HepG2 (cell line): ENCODE results near the gene NGEF. TPM values are rescaled to one million over a fixed set of nuclear protein-coding genes. Genes with fewer than 3 reads are reported as not detected.

ENCODE experiments used
- BRD4 ChIP-seq: sonication (generic); formaldehyde crosslinking; IDR thresholded peaks from 2 replicates; pipeline ENCODE4 v1.4.0; 2020; ENCODE audit warnings: missing genetic modification reagents
- HNF1B ChIP-seq: sonication (generic); formaldehyde crosslinking; IDR thresholded peaks from 2 replicates; pipeline ENCODE4 v1.5.1; 2020; ENCODE audit warnings: mild to moderate bottlenecking, moderate library complexity, missing genetic modification reagents
- JARID2 ChIP-seq: sonication (generic); formaldehyde crosslinking; IDR thresholded peaks from 2 replicates; pipeline ENCODE4 v1.8.1; 2023; ENCODE audit warnings: missing genetic modification reagents, inconsistent platforms; ENCODE audit not compliant: insufficient replicate concordance
- MED13 ChIP-seq: sonication (generic); formaldehyde crosslinking; IDR thresholded peaks from 2 replicates; pipeline ENCODE4 v1.5.0; 2020; ENCODE audit warnings: missing genetic modification reagents
- NFE2L2 ChIP-seq: fragments of 150-350 bp; IDR thresholded peaks from 2 replicates; pipeline ENCODE4 v1.6.1; 2014; ENCODE audit warnings: low read length
- PITX1 ChIP-seq: sonication (generic); formaldehyde crosslinking; IDR thresholded peaks from 2 replicates; pipeline ENCODE4 v1.5.1; 2020; ENCODE audit warnings: mild to moderate bottlenecking, missing genetic modification reagents
- PTBP1 ChIP-seq: fragments of 200-400 bp; formaldehyde crosslinking; IDR thresholded peaks from 2 replicates; pipeline ENCODE4 v1.6.1; 2018; ENCODE audit warnings: low read length, low read depth; ENCODE audit not compliant: poor library complexity, severe bottlenecking
- RBM22 ChIP-seq: fragments of 200-400 bp; formaldehyde crosslinking; optimal IDR thresholded peaks from 2 replicates; pipeline ENCODE3; 2017; ENCODE audit warnings: mild to moderate bottlenecking, low read length, moderate library complexity
- SETDB1 ChIP-seq: sonication (generic); formaldehyde crosslinking; IDR thresholded peaks from 2 replicates; pipeline ENCODE4 v1.5.1; 2020; ENCODE audit warnings: missing genetic modification reagents, mild to moderate bottlenecking, borderline replicate concordance
- SKIL ChIP-seq: sonication (generic); formaldehyde crosslinking; IDR thresholded peaks from 2 replicates; pipeline ENCODE4 v1.8.0; 2022; ENCODE audit warnings: missing genetic modification reagents, mild to moderate bottlenecking, moderate library complexity, borderline replicate concordance
- TCF12 ChIP-seq, 2 experiments: fragments of 450-650 bp in 1 of 2; sonication (generic) in 1 of 2; formaldehyde crosslinking in 1 of 2; IDR thresholded peaks; 2 replicates each; pipeline versions ENCODE4 v1.6.1 to v1.8.0; 2017 to 2022; ENCODE audit warnings: antibody characterized with exemption in 1 of 2, mild to moderate bottlenecking in 1 of 2, missing genetic modification reagents in 1 of 2, moderate library complexity in 1 of 2
- ZBTB10 ChIP-seq: sonication (generic); formaldehyde crosslinking; IDR thresholded peaks from 2 replicates; pipeline ENCODE4 v1.4.0; 2020; ENCODE audit warnings: missing genetic modification reagents, borderline replicate concordance
- ZFP37 ChIP-seq: sonication (generic); formaldehyde crosslinking; IDR thresholded peaks from 2 replicates; pipeline ENCODE4 v1.4.0; 2020; ENCODE audit warnings: missing genetic modification reagents, borderline replicate concordance
- ZIK1 ChIP-seq: sonication (generic); formaldehyde crosslinking; IDR thresholded peaks from 2 replicates; pipeline ENCODE4 v1.5.0; 2020; ENCODE audit warnings: mild to moderate bottlenecking, low read depth, missing genetic modification reagents, borderline replicate concordance
- ZNF337 ChIP-seq: sonication (generic); formaldehyde crosslinking; IDR thresholded peaks from 2 replicates; pipeline ENCODE4 v1.5.1; 2020; ENCODE audit warnings: missing genetic modification reagents, low read depth, mild to moderate bottlenecking, borderline replicate concordance
- ZNF547 ChIP-seq: sonication (generic); formaldehyde crosslinking; IDR thresholded peaks from 2 replicates; pipeline ENCODE4 v1.5.1; 2020; ENCODE audit warnings: mild to moderate bottlenecking, missing genetic modification reagents
- ZNF784 ChIP-seq: sonication (generic); formaldehyde crosslinking; IDR thresholded peaks from 2 replicates; pipeline ENCODE4 v1.5.1; 2020; ENCODE audit warnings: missing genetic modification reagents, mild to moderate bottlenecking, borderline replicate concordance
- polyA plus RNA-seq, 8 experiments: library from polyadenylated mRNA; depleted of rRNA in 3 of 8; stranded (reverse) in 7 of 8; unstranded in 1 of 8; fragments of >200 nt; fragmentation: Illumina TruSeq in 4 of 8; extraction: Trizol in 4 of 8; gene quantifications; 2 replicates each; pipeline versions ENCODE4 v1.2.1 to v1.2.3, GENCODE V29; 2011 to 2016; ENCODE audit warnings: low read depth in 4 of 8, missing spikeins in 1 of 8, mixed read lengths in 1 of 8; ENCODE audit not compliant: insufficient read depth in 1 of 8
- total RNA-seq, 5 experiments: library from RNA; depleted of rRNA; stranded (reverse); fragments of >200 nt; fragmentation: Illumina TruSeq; extraction: Trizol; gene quantifications; 2 replicates each; pipeline ENCODE4 v1.2.3, GENCODE V29; 2016; ENCODE audit warnings: low read depth in 1 of 5

The NGEF gene
- total and polyA plus RNA-seq, 2 of the 13 experiments (the other 11 are each of a cell fraction or from before 2014, with no cell fraction given), result 14.4 to 36.9 TPM

GRCh38 chr2:232870766-232871371 lies 142.2 kb downstream of the NGEF start (continued):
- 0 out of 2 replicates have a peak, but pooled peaks have one; percentile 56 for TF ChIP-seq ZBTB10 (CRISPR knock-in tag)
- no peak for TF ChIP-seq PTBP1
- no peak for TF ChIP-seq ZNF337 (CRISPR knock-in tag)
- peak; percentile 11 for TF ChIP-seq RBM22
- TF ChIP-seq ZIK1 (CRISPR knock-in tag), result no peak
- no peak for TF ChIP-seq SETDB1
- no peak for TF ChIP-seq NFE2L2
- TF ChIP-seq HNF1B, result 0 out of 2 replicates have a peak, but pooled peaks have one; percentile 21
- no peak for TF ChIP-seq BRD4 (CRISPR knock-in tag)
- TF ChIP-seq JARID2 (CRISPR knock-in tag), result no peak
- no peak for TF ChIP-seq ZNF547
- TF ChIP-seq MED13 (CRISPR knock-in tag), result 0 out of 2 replicates have a peak, but pooled peaks have one; percentile 56
- TF ChIP-seq SKIL, result no peak
- peak; percentile 48; the same call in 1 of the 2 replicates for TF ChIP-seq ZFP37 (CRISPR knock-in tag)
- no peak for TF ChIP-seq TCF12 (IDR thresholded peaks at IDR 0.05)
- TF ChIP-seq TCF12 (CRISPR knock-in tag; IDR thresholded peaks at IDR 0.05), result 0 out of 2 replicates have a peak, but pooled peaks have one; percentile 35
- no peak for TF ChIP-seq PITX1 (CRISPR knock-in tag)
- TF ChIP-seq ZNF784 (CRISPR knock-in tag), result no peak
